SK-N-SH treated with all-trans-retinoic acid at 6 μM for 48 hours (cell line): Measurements from ENCODE around the gene SLC22A16.

Experiments
- CREB5 ChIP-seq: fragments of 250-450 bp; sonication (Bioruptor Pico); IDR thresholded peaks from 2 replicates; pipeline ENCODE4 v1.5.1; 2020; ENCODE audit warnings: low read depth, mild to moderate bottlenecking, moderate library complexity
- CSDC2 ChIP-seq: fragments of 250-450 bp; sonication (Bioruptor Pico); IDR thresholded peaks from 2 replicates; pipeline ENCODE4 v1.5.0; 2020; ENCODE audit warnings: mild to moderate bottlenecking, moderate library complexity
- PATZ1 ChIP-seq: fragments of 250-450 bp; sonication (Bioruptor Pico); IDR thresholded peaks from 2 replicates; pipeline ENCODE4 v1.8.0; 2020; ENCODE audit warnings: mild to moderate bottlenecking, moderate library complexity, borderline replicate concordance
- POU6F1 ChIP-seq: fragments of 250-450 bp; sonication (Bioruptor Pico); IDR thresholded peaks from 2 replicates; pipeline ENCODE4 v1.8.0; 2021; ENCODE audit warnings: low read depth, mild to moderate bottlenecking, moderate library complexity, borderline replicate concordance
- TOX ChIP-seq: fragments of 250-450 bp; sonication (Bioruptor Pico); IDR thresholded peaks from 2 replicates; pipeline ENCODE4 v1.8.0; 2021; ENCODE audit warnings: mild to moderate bottlenecking, moderate library complexity, borderline replicate concordance
- ZFP3 ChIP-seq: fragments of 250-450 bp; sonication (Bioruptor Pico); IDR thresholded peaks from 2 replicates; pipeline ENCODE4 v1.5.0; 2020; ENCODE audit warnings: mild to moderate bottlenecking, moderate library complexity
- ZFP30 ChIP-seq: fragments of 450-650 bp; formaldehyde crosslinking; IDR thresholded peaks from 2 replicates; pipeline ENCODE4 v1.5.0; 2022; ENCODE audit warnings: mild to moderate bottlenecking, moderate library complexity
- ZNF8 ChIP-seq: fragments of 450-650 bp; formaldehyde crosslinking; IDR thresholded peaks from 2 replicates; pipeline ENCODE4 v1.5.0; 2020; ENCODE audit warnings: mild to moderate bottlenecking, moderate library complexity

- TF ChIP-seq ZFP3 (CRISPR knock-in tag) (no peak), ZFP30 (CRISPR knock-in tag) (no peak), POU6F1 (CRISPR knock-in tag) (no peak), PATZ1 (no peak), TOX (CRISPR knock-in tag) (no peak), CREB5 (CRISPR knock-in tag) (no peak), ZNF8 (no peak), CSDC2 (CRISPR knock-in tag) (no peak)
These were observed 44.0 kb downstream of the SLC22A16 start for GRCh38 chr6:110432285-110432900.
